Neural crest cell (in vitro differentiated cells): ENCODE measurements around the gene HOXC13. TPM values are rescaled to one million over a fixed set of nuclear protein-coding genes. Genes with fewer than 3 reads are reported as not detected.
A peak's percentile ranks its signal among the peaks of the same experiment; 100 is the strongest.

Experiments used
- DNase-seq: peaks from one replicate; pipeline ENCODE4 v3.0.0; 2021; ENCODE audit warnings: low read depth, mixed read lengths, low spot score
- H3K27ac Mint-ChIP-seq: one replicate; pipeline ENCODE4 v1.8.0; 2021; ENCODE audit warnings: mild to moderate bottlenecking, mixed read lengths; ENCODE audit not compliant: unreplicated experiment
- H3K27me3 Mint-ChIP-seq: 2 replicates; pipeline ENCODE4 v1.8.0; 2021; ENCODE audit warnings: low read depth, mild to moderate bottlenecking, mixed read lengths
- H3K36me3 Mint-ChIP-seq: 2 replicates; pipeline ENCODE4 v1.8.0; 2021; ENCODE audit warnings: low read depth, mild to moderate bottlenecking, mixed read lengths
- H3K4me1 Mint-ChIP-seq: 2 replicates; pipeline ENCODE4 v1.8.0; 2021; ENCODE audit warnings: mixed read lengths
- H3K4me3 Mint-ChIP-seq: one replicate; pipeline ENCODE4 v1.8.0; 2021; ENCODE audit warnings: mild to moderate bottlenecking, mixed read lengths
- H3K9me3 Mint-ChIP-seq: 2 replicates; pipeline ENCODE4 v1.8.0; 2021; ENCODE audit warnings: mixed read lengths
- CTCF ChIP-seq: fragments of 200-600 bp; sonication (generic); conservative IDR thresholded peaks from 2 replicates; pipeline ENCODE4 v1.5.0; 2021; ENCODE audit warnings: antibody characterized with exemption, mild to moderate bottlenecking
- microRNA-seq: library from miRNA; unstranded; fragments of <30 nt; microRNA quantifications from one replicate; pipeline ENCODE4, GENCODE V29; 2020
- total RNA-seq: library from RNA; stranded (reverse); gene quantifications from 2 replicates; pipeline ENCODE4 v1.2.1, GENCODE V29; 2021

The HOXC13 gene
- total RNA-seq, 1 donor from 2014 or later: not detected

GRCh38 chr12:53994264-53995001, 55.8 kb downstream of the HOXC13 start:
- no peaks in the 10 kb centered on the region for H3K36me3 Mint-ChIP-seq
- H3K4me3 Mint-ChIP-seq: peak overlapping the region; percentile 87
- H3K9me3 Mint-ChIP-seq: no peaks in the 10 kb centered on the region
- H3K27me3 Mint-ChIP-seq: peaks cover 100% of the 10 kb centered on the region
- no peak for TF ChIP-seq CTCF
- no peak for DNase-seq
- H3K27ac Mint-ChIP-seq: no peak overlapping the region
- H3K4me1 Mint-ChIP-seq: peaks cover 1% of the 10 kb centered on the region

GRCh38 chr12:53995002-53995377, 56.4 kb downstream of the HOXC13 start:
- Mint-ChIP-seq H3K27me3 (peaks cover 100% of the 10 kb centered on the region), H3K9me3 (no peaks in the 10 kb centered on the region), H3K36me3 (no peaks in the 10 kb centered on the region), H3K27ac (no peak overlapping the region), H3K4me3 (peak overlapping the region; percentile 75), H3K4me1 (no peaks in the 10 kb centered on the region)
- DNase-seq: no peak
- TF ChIP-seq CTCF: no peak

GRCh38 chr12:53995378-53996239, 57.0 kb downstream of the HOXC13 start:
- Mint-ChIP-seq H3K36me3 (no peaks in the 10 kb centered on the region), H3K4me3 (peak overlapping the region; percentile 75), H3K4me1 (no peaks in the 10 kb centered on the region), H3K27me3 (peaks cover 100% of the 10 kb centered on the region), H3K9me3 (no peaks in the 10 kb centered on the region), H3K27ac (peak overlapping the region; percentile 91)
- TF ChIP-seq CTCF: no peak
- DNase-seq: no peak

Small RNA genes within 50 kb of the gene (microRNA-seq; reads per million reads assigned to microRNA genes)
- gene MIR196A2: 762 reads per million, percentile 78 among the genes with 10 or more reads in this experiment

Other genes with a start within 250 kb of the HOXC13 start
- gene CALCOCO1, start 211.4 kb upstream of the HOXC13 start, total RNA-seq: 32.0 and 34.0 TPM in 2 replicates
- 0.61 TPM in 1 of 2 replicates, not detected in the other for gene CISTR, start 186.9 kb upstream of the HOXC13 start, total RNA-seq
- not detected in 2 replicates for gene HOXC12, start 16.1 kb downstream of the HOXC13 start, total RNA-seq
- gene HOXC11, start 34.3 kb downstream of the HOXC13 start, total RNA-seq: not detected in 2 replicates
- gene HOTAIR, start 36.1 kb downstream of the HOXC13 start, total RNA-seq: not detected in 2 replicates
- 1.8 TPM in 2 replicates for gene HOXC10, start 46.3 kb downstream of the HOXC13 start, total RNA-seq
- gene HOXC9, start 61.3 kb downstream of the HOXC13 start, total RNA-seq: 5.6 and 6.3 TPM in 2 replicates
- 4.5 and 4.8 TPM in 2 replicates for gene HOXC8, start 70.2 kb downstream of the HOXC13 start, total RNA-seq
- 10.7 and 11.0 TPM in 2 replicates for gene HOXC6, start 89.6 kb downstream of the HOXC13 start, total RNA-seq
- gene HOXC5, start 94.2 kb downstream of the HOXC13 start, total RNA-seq: 3.5 and 3.8 TPM in 2 replicates
- 5.6 and 8.3 TPM in 2 replicates for gene HOXC4, start 115.0 kb downstream of the HOXC13 start, total RNA-seq